ENCODE data around the gene ANKRD66. TPM values are rescaled to one million over a fixed set of nuclear protein-coding genes. Genes with fewer than 3 reads are reported as not detected.
A peak's percentile ranks its signal among the peaks of the same experiment; 100 is the strongest.

Gene ANKRD66
- total and polyA plus RNA-seq, 12 donors, result not detected

- intact Hi-C loops (cut with DNase I), result loop anchor here in 1 of 10 donors (10.0 kb wide), 1 partner anchor 65 kb away; the partner anchor contains the start of gene TDRD6
- Histone ChIP-seq H3K27me3 (peaks cover 0 to 4% (median 0%) of the 10 kb centered on the region in 7 donors), H3K36me3 (no peaks in the 10 kb centered on the region), H3K4me3 (no peak overlapping the region), H3K9me3 (no peaks in the 10 kb centered on the region), H3K27ac (no peak overlapping the region), H3K4me1 (no peaks in the 10 kb centered on the region)
- no peak for DNase-seq
- WGBS, 2 donors, result 77 to 79% methylated on average over 5 of the region's 5 CpGs
- no peak for TF ChIP-seq CTCF (IDR thresholded peaks at IDR 0.05)
- ATAC-seq, result no peak
These were observed 3.0 kb downstream of the ANKRD66 start for GRCh38 chr6:46749731-46750130.

- H3K27ac ChIP-seq, result no peak overlapping the region
- ATAC-seq, result no peak
- intact Hi-C loops (cut with DNase I), result no loop called here
- H3K27me3 ChIP-seq, result no peaks in the 10 kb centered on the region
- 75 to 87% methylated on average over 3 of the region's 3 CpGs for WGBS, 2 donors
- H3K36me3 ChIP-seq, result no peaks in the 10 kb centered on the region
- peaks cover 0 to 3% (median 2%) of the 10 kb centered on the region in 9 donors for H3K4me1 ChIP-seq
- no peak overlapping the region for H3K4me3 ChIP-seq
- DNase-seq, result no peak
- no peaks in the 10 kb centered on the region for H3K9me3 ChIP-seq
- TF ChIP-seq CTCF (IDR thresholded peaks at IDR 0.05), result no peak
These were observed 4.9 kb downstream of the ANKRD66 start for GRCh38 chr6:46751658-46752057.

GRCh38 chr6:46755865-46756264 lies 9.1 kb downstream of the ANKRD66 start:
- Histone ChIP-seq H3K36me3 (no peaks in the 10 kb centered on the region), H3K9me3 (no peaks in the 10 kb centered on the region), H3K27me3 (peaks cover 0 to 3% (median 0%) of the 10 kb centered on the region in 7 donors), H3K4me3 (no peak overlapping the region), H3K4me1 (peaks cover 0 to 12% (median 9%) of the 10 kb centered on the region in 9 donors), H3K27ac (no peak overlapping the region)
- DNase-seq (no peak), ATAC-seq (no peak)
- intact Hi-C loops (cut with DNase I), result no loop called here
- TF ChIP-seq CTCF (IDR thresholded peaks at IDR 0.05), result no peak
- WGBS, 2 donors, result 59% methylated on average over 1 of the region's 1 CpG

GRCh38 chr6:46756469-46757213 lies 9.9 kb downstream of the ANKRD66 start:
- DNase-seq, result no peak
- ATAC-seq, result peak in 2 of 8 donors; percentile 17 to 20
- no peak overlapping the region for H3K27ac ChIP-seq
- H3K4me1 ChIP-seq, result peaks cover 0 to 12% (median 9%) of the 10 kb centered on the region in 9 donors
- no peaks in the 10 kb centered on the region for H3K9me3 ChIP-seq
- intact Hi-C loops (cut with DNase I), result no loop called here
- no peak overlapping the region for H3K4me3 ChIP-seq
- H3K36me3 ChIP-seq, result no peaks in the 10 kb centered on the region
- TF ChIP-seq CTCF (IDR thresholded peaks at IDR 0.05), result no peak
- H3K27me3 ChIP-seq, result peaks cover 0 to 3% (median 0%) of the 10 kb centered on the region in 7 donors
- WGBS, 2 donors, result 47 to 51% methylated on average over 7 of the region's 7 CpGs

All from heart right ventricle (tissue), 16 donors.